Lower leg skin (tissue), 4 donors: ENCODE measurements around the gene MRO. TPM values are rescaled to one million over a fixed set of nuclear protein-coding genes. Genes with fewer than 3 reads are reported as not detected.

Experiments
- DNase-seq, 2 donors: peaks; one replicate each; pipeline ENCODE4 v3.0.0-alpha.2; 2019; ENCODE audit warnings: low spot score in 2 of 2
- H3K4me3 ChIP-seq: fragments of 200-600 bp; sonication (generic); 2 replicates; pipeline ENCODE4 v1.5.1; 2017; ENCODE audit warnings: mild to moderate bottlenecking, low read depth; ENCODE audit not compliant: poor library complexity, severe bottlenecking
- POLR2A ChIP-seq, 2 donors: fragments of 450-650 bp; IDR thresholded peaks; one replicate each; pipeline ENCODE4 v1.6.1; 2016 to 2017; ENCODE audit warnings: antibody characterized with exemption in 2 of 2, mild to moderate bottlenecking in 1 of 2, moderate library complexity in 1 of 2
- WGBS, 2 donors: methylation state at CpG; one replicate each; pipeline ENCODE4 v1.1.5; 2018; 5-methylcytosine and 5-hydroxymethylcytosine counted together
- intact Hi-C: fragments of 100-400 bp; cut with DNase I; formaldehyde crosslinking; loops from one replicate; pipeline ENCODE4 v1.15.0; 2023; ENCODE audit warnings: low total_unique reads
- total RNA-seq, 4 donors: library from RNA; depleted of rRNA; stranded (reverse); fragments of >200 nt; gene quantifications; one replicate each; pipeline ENCODE4 v1.1.0, GENCODE V29; 2016
- TF ChIP-seq, protein P1 (sequence below), 3 donors: fragments of 450-650 bp; IDR thresholded peaks; one replicate each; pipeline ENCODE4 v1.5.1; 2016; ENCODE audit warnings: antibody characterized with exemption in 3 of 3, mild to moderate bottlenecking in 3 of 3, moderate library complexity in 2 of 3

MRO gene
- under 1 TPM in 1 of 4 donors, not detected in 3; 0.10 TPM for total RNA-seq

DNA sequence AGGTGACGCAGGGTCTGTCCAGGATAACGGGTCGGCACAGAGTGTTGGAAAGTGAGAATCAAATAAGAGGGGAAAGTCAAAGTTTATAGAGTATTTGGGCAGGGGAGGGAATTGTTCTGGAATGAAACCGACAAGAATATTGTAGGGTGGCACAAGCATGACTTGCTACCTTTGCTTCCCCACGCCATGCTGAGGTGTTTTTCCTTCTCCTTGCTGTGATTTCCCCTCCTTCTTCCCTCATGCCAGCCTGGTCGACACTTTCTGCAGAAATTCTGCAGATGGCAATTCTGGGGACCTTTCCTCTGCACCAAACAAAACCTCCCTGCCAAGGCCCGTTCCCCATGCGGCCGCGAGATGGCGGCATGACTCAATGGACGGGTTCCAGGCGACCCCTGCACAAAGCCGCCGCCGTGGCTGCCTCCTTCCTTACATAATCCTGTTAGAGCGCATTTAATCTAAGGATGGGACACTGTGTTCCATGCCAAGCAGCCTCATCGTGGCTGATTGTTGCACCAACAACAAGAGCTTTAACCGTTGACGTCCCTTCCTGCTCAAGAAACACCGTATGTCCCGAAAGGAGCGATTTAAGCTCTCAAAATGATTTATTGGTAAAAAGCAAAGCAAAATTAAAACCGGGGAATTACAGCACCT lies at the start of gene MRO:
Gene MRO, minus strand, starts transcription at position 289 of the 651 bp plus-strand sequence. CDS start 10,616 bp downstream, outside the sequence.
- 1 to 2% methylated on average over 24 of the region's 24 CpGs for WGBS, 2 donors
- no peak within 1 kb of the TSS for H3K4me3 ChIP-seq
- intact Hi-C loops, result loop anchor here (5.0 kb wide), 1 partner anchor 232 kb away; no protein-coding TSS in a partner anchor
- peak; percentile 72 to 96 for DNase-seq
- TF ChIP-seq, protein P1, sequence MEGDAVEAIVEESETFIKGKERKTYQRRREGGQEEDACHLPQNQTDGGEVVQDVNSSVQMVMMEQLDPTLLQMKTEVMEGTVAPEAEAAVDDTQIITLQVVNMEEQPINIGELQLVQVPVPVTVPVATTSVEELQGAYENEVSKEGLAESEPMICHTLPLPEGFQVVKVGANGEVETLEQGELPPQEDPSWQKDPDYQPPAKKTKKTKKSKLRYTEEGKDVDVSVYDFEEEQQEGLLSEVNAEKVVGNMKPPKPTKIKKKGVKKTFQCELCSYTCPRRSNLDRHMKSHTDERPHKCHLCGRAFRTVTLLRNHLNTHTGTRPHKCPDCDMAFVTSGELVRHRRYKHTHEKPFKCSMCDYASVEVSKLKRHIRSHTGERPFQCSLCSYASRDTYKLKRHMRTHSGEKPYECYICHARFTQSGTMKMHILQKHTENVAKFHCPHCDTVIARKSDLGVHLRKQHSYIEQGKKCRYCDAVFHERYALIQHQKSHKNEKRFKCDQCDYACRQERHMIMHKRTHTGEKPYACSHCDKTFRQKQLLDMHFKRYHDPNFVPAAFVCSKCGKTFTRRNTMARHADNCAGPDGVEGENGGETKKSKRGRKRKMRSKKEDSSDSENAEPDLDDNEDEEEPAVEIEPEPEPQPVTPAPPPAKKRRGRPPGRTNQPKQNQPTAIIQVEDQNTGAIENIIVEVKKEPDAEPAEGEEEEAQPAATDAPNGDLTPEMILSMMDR (IDR thresholded peaks at IDR 0.05), result peak in 1 of 3 donors; percentile 65
- no peak for TF ChIP-seq POLR2A (IDR thresholded peaks at IDR 0.05)

DNA sequence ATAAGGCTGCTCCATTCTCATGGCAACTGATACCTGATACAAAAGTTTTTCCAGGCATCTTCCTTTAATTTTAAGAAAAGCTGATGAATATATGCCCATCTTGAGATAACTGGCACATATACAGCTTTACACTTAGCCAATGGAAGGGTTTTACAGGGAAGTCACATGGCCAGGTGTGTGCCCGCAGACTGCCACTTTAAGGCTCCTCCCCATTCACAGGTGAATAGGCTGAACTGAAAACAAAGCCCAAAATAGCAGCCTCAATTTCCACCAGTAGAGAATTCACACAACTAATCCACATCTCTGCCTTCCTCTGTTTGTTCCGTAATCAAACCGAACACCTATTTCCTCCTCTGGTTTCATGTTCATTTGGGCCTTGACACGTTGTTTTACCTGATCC lies 49.3 kb upstream of the MRO start:
- no peak for TF ChIP-seq POLR2A (IDR thresholded peaks at IDR 0.05)
- no peak overlapping the region for H3K4me3 ChIP-seq
- WGBS, 2 donors, result 65 to 77% methylated on average over 4 of the region's 4 CpGs
- no peak for DNase-seq
- intact Hi-C loops, result no loop called here

GRCh38 chr18:50866765-50867164 lies 46.9 kb upstream of the MRO start:
- TF ChIP-seq, protein P1 (IDR thresholded peaks at IDR 0.05), result no peak
- no peak for TF ChIP-seq POLR2A (IDR thresholded peaks at IDR 0.05)
- DNase-seq, result no peak
- H3K4me3 ChIP-seq, result no peak overlapping the region
- intact Hi-C loops, result no loop called here

DNA sequence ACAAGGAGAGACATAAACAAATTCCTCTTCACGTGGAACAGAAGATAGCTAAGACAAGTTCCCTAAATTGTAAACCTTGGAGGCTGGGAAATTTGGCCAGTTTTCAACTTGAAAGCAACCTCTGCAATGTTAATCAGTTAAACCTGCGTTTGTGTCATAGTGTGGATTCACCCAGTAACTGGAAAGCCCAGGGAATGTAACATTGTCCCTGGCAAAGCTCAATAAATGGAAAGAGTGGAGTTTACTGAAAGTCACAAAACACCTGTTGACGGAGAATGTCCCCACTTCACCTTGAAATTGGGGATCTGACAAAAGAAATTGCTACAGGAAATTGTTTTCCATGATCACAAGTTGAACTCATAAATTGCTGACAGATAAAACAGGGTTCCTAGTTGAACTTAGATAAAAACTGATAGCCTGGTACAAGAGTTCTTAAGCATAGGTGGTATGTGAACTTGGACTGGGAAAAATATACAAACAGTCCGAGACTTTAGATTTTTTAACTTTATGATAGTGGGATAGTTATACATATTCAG lies 44.1 kb upstream of the MRO start:
- no peak overlapping the region for H3K4me3 ChIP-seq
- DNase-seq, result no peak
- intact Hi-C loops, result no loop called here
- 51 to 55% methylated on average over 4 of the region's 4 CpGs for WGBS, 2 donors
- TF ChIP-seq POLR2A (IDR thresholded peaks at IDR 0.05), result no peak
- TF ChIP-seq, protein P1 (IDR thresholded peaks at IDR 0.05), result no peak

DNA sequence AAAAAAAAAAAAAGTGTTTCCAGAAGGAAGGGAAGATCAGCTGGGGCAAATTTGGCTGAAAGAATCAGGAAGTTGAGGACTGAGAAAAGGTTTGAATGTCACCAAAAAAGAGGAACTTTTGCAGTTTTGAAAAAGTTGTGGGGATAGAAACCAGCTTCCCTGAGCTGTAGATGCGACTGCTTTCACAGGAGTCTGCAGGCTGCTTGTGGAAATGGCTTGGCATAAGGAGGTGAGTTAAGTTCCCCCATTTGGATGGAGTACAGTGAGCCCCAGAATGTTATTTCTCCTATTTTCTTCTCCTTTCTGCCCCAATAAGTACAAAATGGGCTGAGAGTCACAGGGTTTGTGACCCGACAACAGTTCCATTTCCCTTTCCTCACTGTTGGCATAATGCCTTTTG lies 42.6 kb upstream of the MRO start:
- TF ChIP-seq POLR2A (IDR thresholded peaks at IDR 0.05), result no peak
- no peak for DNase-seq
- intact Hi-C loops, result no loop called here
- WGBS, 2 donors, result 80 to 87% methylated on average over 2 of the region's 2 CpGs
- no peak overlapping the region for H3K4me3 ChIP-seq

GRCh38 chr18:50861617-50862016 lies 41.8 kb upstream of the MRO start:
- TF ChIP-seq POLR2A (IDR thresholded peaks at IDR 0.05), result no peak
- TF ChIP-seq, protein P1 (IDR thresholded peaks at IDR 0.05), result no peak
- intact Hi-C loops, result no loop called here
- WGBS, 2 donors, result 81% methylated on average over 1 of the region's 1 CpG
- H3K4me3 ChIP-seq, result no peak overlapping the region
- DNase-seq, result no peak
